Transverse colon (tissue), 4 donors: ENCODE data around the gene XXYLT1. TPM values are rescaled to one million over a fixed set of nuclear protein-coding genes. Genes with fewer than 3 reads are reported as not detected.

Experiments used
- DNase-seq: peaks from one replicate; pipeline ENCODE4 v3.0.0-alpha.2; 2019
- H3K27ac ChIP-seq, 4 donors: fragments of 200-600 bp; sonication (generic); 2 replicates each; pipeline ENCODE4 v1.5.1; 2016 to 2018; ENCODE audit warnings: inconsistent platforms in 4 of 4
- H3K27me3 ChIP-seq: fragments of 200-600 bp; sonication (generic); 2 replicates; pipeline ENCODE4 v1.5.1; 2017; ENCODE audit warnings: inconsistent platforms
- H3K36me3 ChIP-seq, 4 donors: fragments of 200-600 bp; sonication (generic); 2 replicates each; pipeline ENCODE4 v1.5.1; 2017 to 2019; ENCODE audit warnings: inconsistent platforms in 4 of 4
- H3K4me1 ChIP-seq, 4 donors: fragments of 200-600 bp; sonication (generic); 2 replicates each; pipeline ENCODE4 v1.5.1; 2017 to 2020; ENCODE audit warnings: inconsistent platforms in 4 of 4
- H3K4me3 ChIP-seq, 4 donors: fragments of 200-600 bp; sonication (generic); 1 replicate in 1 of 4; 2 replicates in 3 of 4; pipeline versions ENCODE4 v1.5.1 to v1.6.1; 2017 to 2019; ENCODE audit warnings: inconsistent platforms in 4 of 4
- H3K9me3 ChIP-seq, 2 donors: fragments of 200-600 bp; sonication (generic); 2 replicates each; pipeline ENCODE4 v1.5.1; 2017 to 2019; ENCODE audit warnings: inconsistent platforms in 2 of 2
- CTCF ChIP-seq, 5 experiments: fragments of 200-600 bp in 3 of 5; fragments of 450-650 bp in 2 of 5; sonication (generic) in 3 of 5; IDR thresholded peaks; 1 replicate in 2 of 5; 2 replicates in 3 of 5; pipeline ENCODE4 v1.5.1; 2016 to 2017; ENCODE audit warnings: antibody characterized with exemption in 5 of 5, inconsistent platforms in 3 of 5, mild to moderate bottlenecking in 2 of 5, moderate library complexity in 1 of 5
- EP300 ChIP-seq: sonication (generic); formaldehyde crosslinking; IDR thresholded peaks from one replicate; pipeline ENCODE4 v1.6.1; 2017; ENCODE audit warnings: antibody characterized with exemption, low read depth
- POLR2A ChIP-seq: fragments of 450-650 bp; IDR thresholded peaks from one replicate; pipeline ENCODE4 v1.6.1; 2016; ENCODE audit warnings: antibody characterized with exemption, mild to moderate bottlenecking, moderate library complexity
- POLR2AphosphoS5 ChIP-seq, 3 donors: sonication (generic); formaldehyde crosslinking; IDR thresholded peaks; one replicate each; pipeline ENCODE4 v1.6.1; 2016; ENCODE audit warnings: antibody characterized with exemption in 3 of 3
- WGBS, 2 donors: methylation state at CpG; one replicate each; pipeline ENCODE4 v1.1.5; 2018; ENCODE audit warnings: low coverage in 1 of 2; 5-methylcytosine and 5-hydroxymethylcytosine counted together
- in situ Hi-C, 4 donors: fragments of 200-750 bp; cut with MboI; loops; one replicate each; pipeline versions ENCODE4 v1.15.0 to v1.15.1; 2017; ENCODE audit warnings: low sequenced_read_pairs in 3 of 4, low pct_ligation_motif_present in 1 of 4, low pct_unique_long_range_greater_than_20kb in 1 of 4
- intact Hi-C: fragments of 100-400 bp; cut with DNase I; formaldehyde crosslinking; loops from one replicate; pipeline ENCODE4 v1.15.1; 2023; ENCODE audit warnings: low total_unique reads
- total RNA-seq, 4 donors: library from RNA; depleted of rRNA; stranded (reverse); fragments of >200 nt; gene quantifications; one replicate each; pipeline ENCODE4 v1.1.0, GENCODE V29; 2016

XXYLT1 gene
- total RNA-seq, 4 donors from 2014 or later: 3.0 to 10.0 (median 5.9) TPM

- intact Hi-C loops (no loop called here), in situ Hi-C loops (loop anchor here in 1 of 4 donors (10.0 kb wide), 1 partner anchor 132 kb away; no protein-coding TSS in a partner anchor)
- Histone ChIP-seq H3K9me3 (no peaks in the 10 kb centered on the region), H3K4me3 (no peak overlapping the region), H3K27me3 (no peaks in the 10 kb centered on the region), H3K27ac (no peak overlapping the region), H3K36me3 (no peaks in the 10 kb centered on the region), H3K4me1 (peaks cover 2 to 9% (median 4%) of the 10 kb centered on the region in 4 donors)
- no peak for DNase-seq
- TF ChIP-seq EP300: no peak
- no peak for TF ChIP-seq POLR2A
- no peak for TF ChIP-seq POLR2AphosphoS5 (IDR thresholded peaks at IDR 0.05)
- TF ChIP-seq CTCF (IDR thresholded peaks at IDR 0.05): no peak
- WGBS, 2 donors: 93% methylated on average over 13 of the region's 13 CpGs; no CpG with 5 or more reads in 1 of the 2 donors
Measured at GRCh38 chr3:195123281-195123691, 147.7 kb downstream of the XXYLT1 start.

- TF ChIP-seq EP300: no peak
- no peak for TF ChIP-seq POLR2AphosphoS5 (IDR thresholded peaks at IDR 0.05)
- no peak for TF ChIP-seq CTCF (IDR thresholded peaks at IDR 0.05)
- TF ChIP-seq POLR2A: no peak
- Histone ChIP-seq H3K36me3 (no peaks in the 10 kb centered on the region), H3K9me3 (no peaks in the 10 kb centered on the region), H3K4me1 (peaks cover 2 to 9% (median 4%) of the 10 kb centered on the region in 4 donors), H3K4me3 (no peak overlapping the region), H3K27me3 (no peaks in the 10 kb centered on the region), H3K27ac (no peak overlapping the region)
- intact Hi-C loops: no loop called here
- DNase-seq: no peak
- 100% methylated on average over 1 to 4 of the region's 4 CpGs for WGBS, 2 donors
- in situ Hi-C loops: loop anchor here in 1 of 4 donors (10.0 kb wide), 1 partner anchor 133 kb away; no protein-coding TSS in a partner anchor
Measured at GRCh38 chr3:195122261-195122660, 148.7 kb downstream of the XXYLT1 start.

GRCh38 chr3:195120267-195120601 lies 150.7 kb downstream of the XXYLT1 start:
- Histone ChIP-seq H3K4me1 (peaks cover 2 to 9% (median 4%) of the 10 kb centered on the region in 4 donors), H3K27ac (peak overlapping the region; percentile 43 to 58 (median 46)), H3K4me3 (no peak overlapping the region), H3K27me3 (no peaks in the 10 kb centered on the region), H3K36me3 (no peaks in the 10 kb centered on the region), H3K9me3 (no peaks in the 10 kb centered on the region)
- intact Hi-C loops (no loop called here), in situ Hi-C loops (loop anchor here in 1 of 4 donors (10.0 kb wide), 1 partner anchor 135 kb away; no protein-coding TSS in a partner anchor)
- DNase-seq: no peak
- WGBS, 2 donors: 100% methylated on average over 1 of the region's 2 CpGs; no CpG with 5 or more reads in 1 of the 2 donors
- TF ChIP-seq EP300: no peak
- no peak for TF ChIP-seq CTCF (IDR thresholded peaks at IDR 0.05)
- TF ChIP-seq POLR2AphosphoS5 (IDR thresholded peaks at IDR 0.05): no peak
- TF ChIP-seq POLR2A: no peak

GRCh38 chr3:195119461-195120266 lies 151.3 kb downstream of the XXYLT1 start:
- WGBS, 2 donors: 74 to 78% methylated on average over 5 to 16 of the region's 16 CpGs
- Histone ChIP-seq H3K4me1 (peaks cover 2 to 9% (median 4%) of the 10 kb centered on the region in 4 donors), H3K9me3 (no peaks in the 10 kb centered on the region), H3K27me3 (no peaks in the 10 kb centered on the region), H3K4me3 (no peak overlapping the region), H3K36me3 (no peaks in the 10 kb centered on the region), H3K27ac (peak overlapping the region; percentile 43 to 58 (median 46))
- in situ Hi-C loops: loop anchor here in 2 of 4 donors (10.0 kb wide), 2 partner anchors 135 to 445 kb away; partner anchors contain the start of gene LSG1 (in 1 of the 2)
- no peak for DNase-seq
- no peak for TF ChIP-seq EP300
- no peak for TF ChIP-seq POLR2A
- TF ChIP-seq POLR2AphosphoS5 (IDR thresholded peaks at IDR 0.05): no peak
- TF ChIP-seq CTCF (IDR thresholded peaks at IDR 0.05): no peak
- intact Hi-C loops: no loop called here
